HG03571 (cell line): ENCODE results near the gene ENAH.
"Not testable (repeated sequence)": the region's sequence is repeated elsewhere in the genome, so short reads cannot be mapped to it uniquely, and the experiment has no call there.

Experiments used
- ATAC-seq: cut with Tn5 transposase; IDR thresholded peaks from one replicate; pipeline ENCODE4 v1.9.1; 2021; ENCODE audit not compliant: unreplicated experiment

ENAH gene

DNA sequence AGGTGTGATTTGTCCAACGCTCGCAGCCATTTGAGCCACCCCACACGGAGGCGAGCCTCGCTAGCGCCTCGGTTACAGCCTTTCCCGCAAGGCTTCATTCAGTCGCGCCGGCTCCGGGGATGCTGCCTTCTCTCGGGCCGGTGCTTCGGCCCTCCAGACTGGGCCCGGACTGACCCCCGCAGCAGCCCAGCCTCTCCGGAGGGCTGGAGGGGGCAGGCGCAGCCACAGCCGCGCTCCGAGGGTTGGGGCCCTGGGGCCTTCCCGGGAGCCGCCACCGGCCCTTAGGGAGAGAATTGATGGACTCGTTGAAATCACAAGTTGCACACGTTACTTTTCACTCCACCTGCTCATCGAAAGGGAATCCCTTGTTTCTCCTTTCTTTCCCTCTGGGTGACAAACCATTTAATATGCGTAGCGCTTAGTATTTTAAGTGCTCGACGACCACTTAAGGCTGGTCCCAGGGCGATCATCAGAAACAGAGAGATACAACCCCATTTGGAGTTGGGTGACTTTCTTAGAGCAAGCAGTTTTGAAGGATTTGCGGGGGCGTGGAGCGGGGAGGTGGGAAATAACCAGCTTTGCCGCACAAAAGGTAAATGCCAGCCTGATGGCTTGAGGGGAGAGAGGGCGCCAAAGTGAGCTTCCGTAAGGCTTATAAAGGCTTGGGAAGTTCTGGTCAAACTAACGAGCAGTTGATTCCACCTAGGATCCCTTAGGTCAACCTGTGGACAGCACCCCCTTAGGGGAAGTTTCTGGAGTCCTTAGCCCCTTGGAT is 24.6 kb upstream of the ENAH start:
- ATAC-seq: no peak

DNA sequence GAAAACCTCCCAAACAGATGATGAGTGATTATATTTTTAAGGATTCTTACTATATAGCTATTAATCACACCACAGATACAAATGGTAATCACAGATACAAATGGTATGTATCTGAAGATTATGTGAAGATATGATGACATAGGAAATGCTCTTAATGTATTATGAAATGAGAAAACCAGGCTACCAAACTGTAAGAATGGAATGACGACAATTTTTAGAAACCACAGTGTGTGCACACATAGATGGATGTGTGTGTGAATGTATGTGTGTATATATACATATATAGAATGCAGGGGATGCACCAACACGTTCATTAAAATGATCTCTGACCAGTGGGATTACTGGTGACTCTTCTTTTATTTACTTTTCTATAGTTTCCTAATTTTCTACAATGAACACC is 21.5 kb upstream of the ENAH start:
- no peak for ATAC-seq

DNA sequence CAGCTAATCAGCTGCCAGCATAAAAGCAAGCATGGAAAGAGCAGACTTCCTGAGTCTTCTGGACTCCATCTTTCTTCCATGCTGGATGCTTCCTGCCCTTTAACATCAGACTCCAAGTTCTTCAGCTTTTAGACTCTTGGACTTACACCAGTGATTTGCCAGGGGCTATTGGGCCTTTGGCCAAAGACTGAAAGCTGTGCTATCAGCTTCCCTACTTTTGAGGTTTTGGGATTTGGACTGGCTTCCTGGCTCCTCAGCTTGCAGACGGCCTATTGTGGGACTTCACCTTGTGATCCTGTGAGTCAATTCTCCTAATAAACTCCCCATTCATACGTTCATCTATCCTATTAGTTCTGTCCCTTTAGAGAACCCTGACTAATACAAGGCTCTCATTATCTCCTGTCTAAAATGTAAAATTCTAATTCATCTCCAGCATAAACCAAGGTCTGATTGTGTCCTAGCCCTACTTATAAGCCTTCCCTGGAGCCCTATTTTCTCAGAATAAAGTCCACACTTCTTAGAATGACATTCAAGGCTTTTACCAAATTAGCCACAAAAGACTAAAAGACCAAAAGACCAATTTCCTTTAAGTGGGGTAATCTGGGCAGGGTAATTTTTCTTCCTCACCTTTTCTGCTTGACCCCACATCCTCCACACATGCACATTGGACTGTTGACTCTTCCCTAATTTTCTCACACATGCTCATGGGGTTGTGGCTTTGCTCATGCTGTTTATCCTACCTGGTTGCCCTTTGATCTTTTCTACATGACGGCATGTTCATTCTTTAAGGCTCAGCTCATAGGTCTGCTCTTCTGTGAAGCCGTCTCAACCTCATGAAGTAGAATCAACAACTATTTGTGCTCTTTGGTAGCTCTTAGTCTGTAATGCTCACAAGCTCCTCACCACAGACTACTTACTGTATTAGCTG is 18.1 kb upstream of the ENAH start:
- ATAC-seq: no peak

DNA sequence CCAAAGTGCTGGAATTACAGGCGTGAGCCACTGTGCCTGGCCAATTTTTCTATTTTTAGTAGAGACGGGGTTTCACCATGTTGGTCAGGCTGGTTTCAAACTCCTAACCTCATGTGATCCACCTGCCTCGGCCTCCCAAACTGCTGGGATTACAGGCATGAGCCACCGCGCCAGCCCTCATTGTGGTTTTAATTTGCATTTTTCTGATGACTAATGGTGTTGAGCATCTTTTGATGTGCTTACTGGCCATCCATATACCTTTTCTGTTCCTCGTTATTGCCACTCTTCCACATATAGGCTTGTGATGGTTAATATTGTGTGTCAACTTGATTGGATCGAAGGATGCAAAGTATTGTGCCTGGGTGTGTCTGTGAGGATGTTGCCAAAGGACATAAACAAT is 17.4 kb upstream of the ENAH start:
- ATAC-seq: no peak

DNA sequence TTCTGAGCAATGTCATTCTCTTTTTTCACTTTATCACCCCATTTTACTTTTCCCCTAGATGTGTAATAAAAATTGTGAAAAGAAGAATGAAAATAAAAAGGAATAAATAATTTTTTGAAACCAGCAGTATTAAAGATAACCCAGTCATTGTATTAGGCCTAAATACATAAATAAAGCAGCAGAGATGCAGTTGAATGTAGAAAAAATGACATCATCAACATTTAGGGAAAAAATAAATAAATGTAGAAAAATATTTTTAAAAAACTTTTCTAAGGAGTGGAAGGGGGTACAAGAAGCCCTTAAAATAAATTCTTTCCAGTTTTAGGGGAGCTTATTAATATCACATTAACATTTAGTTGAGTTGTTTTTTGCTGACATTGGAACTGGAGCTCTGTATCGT is 15.3 kb upstream of the ENAH start:
- no peak for ATAC-seq

DNA sequence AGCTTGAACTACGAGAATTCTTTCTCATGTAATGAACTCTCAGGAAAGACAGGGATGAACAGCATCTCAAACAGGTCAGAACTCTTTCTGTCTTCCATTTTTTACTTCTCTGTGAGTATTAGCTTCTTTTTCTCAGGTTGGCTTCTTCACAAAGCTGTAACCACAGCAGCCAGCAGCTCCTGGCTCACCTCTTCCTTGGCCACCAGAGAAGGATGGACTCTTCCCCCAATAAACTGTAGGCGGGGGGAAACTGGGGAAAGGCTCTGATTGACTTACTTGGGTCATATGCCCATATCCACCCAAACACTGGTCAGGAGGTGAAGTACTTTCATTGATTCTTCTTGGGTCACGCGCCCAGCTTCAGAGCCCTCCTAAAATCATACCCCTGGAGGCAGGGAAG is 14.4 kb upstream of the ENAH start:
- ATAC-seq: no peak

DNA sequence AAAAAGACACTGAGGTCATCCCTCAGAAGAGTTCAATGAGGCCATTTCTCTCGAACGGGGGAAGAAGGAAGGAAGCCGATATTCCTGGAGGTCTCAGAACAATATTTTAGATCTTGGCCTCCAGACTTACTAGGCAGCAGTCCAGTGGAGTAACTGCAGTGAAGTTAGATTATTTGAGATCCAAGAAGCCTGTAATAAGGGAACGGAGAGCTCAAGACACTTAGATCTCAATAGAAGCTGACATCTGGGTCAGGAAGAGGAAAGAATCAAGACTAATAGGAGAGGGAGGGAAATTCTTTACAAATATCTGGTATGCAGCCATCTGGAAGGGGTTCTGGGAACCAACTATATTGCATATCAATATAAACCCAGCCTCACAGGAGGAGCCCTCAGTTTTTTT is 13.6 kb upstream of the ENAH start:
- ATAC-seq: no peak

DNA sequence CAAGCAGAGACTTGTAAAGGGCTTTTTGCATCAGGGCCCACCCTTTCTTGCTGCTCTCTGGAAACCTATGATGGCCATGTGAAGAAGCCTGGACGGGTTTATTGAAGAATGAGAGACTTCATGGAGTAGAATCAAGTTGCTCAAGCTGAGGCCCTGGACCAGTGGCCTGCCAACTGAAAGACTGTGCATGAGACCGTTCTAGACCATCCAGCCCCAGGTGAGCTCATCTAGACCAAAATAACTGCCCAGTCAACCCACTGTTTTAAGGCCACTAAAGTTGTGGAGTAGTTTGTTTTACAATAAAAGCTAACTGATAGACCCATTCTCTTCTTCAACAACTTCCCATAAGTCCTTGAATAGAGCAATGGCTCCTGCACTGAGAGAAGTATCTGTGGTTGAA is 11.8 kb upstream of the ENAH start:
- ATAC-seq: no peak

DNA sequence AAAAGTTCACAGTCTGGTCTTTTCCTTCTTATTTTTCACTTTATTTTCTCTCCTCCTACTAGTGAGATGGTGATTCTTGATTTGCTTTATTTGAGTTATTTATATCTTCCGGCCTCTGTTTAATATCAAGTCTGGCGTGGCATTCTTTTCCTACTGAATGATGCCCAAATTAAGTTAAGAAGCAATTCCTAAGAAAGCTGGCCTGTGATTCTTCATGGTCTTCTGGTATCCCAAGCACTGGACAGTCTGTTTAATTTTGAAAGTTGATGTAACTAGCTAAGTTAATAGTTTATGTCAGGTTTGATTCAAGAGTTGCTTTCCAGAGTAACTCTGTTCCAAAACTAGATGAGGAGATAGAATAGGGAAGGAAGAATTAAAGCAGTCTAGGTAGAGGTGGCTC is 9.2 kb upstream of the ENAH start:
- ATAC-seq: no peak

DNA sequence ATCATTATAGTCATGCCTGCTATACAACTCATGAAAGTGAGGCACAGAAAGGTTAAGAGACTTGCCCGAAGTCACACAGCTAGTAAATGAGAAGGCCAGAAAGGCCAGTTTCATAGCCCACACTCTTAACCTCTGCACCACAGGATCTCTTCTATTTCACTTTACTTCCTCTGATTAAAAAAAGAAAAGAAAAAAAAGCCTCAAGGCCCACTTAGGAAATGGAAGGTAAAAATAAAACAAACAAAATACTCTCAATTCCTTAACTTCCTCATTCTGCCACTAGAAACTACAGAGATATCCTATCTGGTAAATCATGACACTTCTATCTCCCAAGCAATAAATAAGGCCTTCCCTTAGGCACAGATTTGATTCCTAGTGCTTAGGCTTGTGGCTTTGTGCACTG is 7.6 kb upstream of the ENAH start:
- no peak for ATAC-seq

DNA sequence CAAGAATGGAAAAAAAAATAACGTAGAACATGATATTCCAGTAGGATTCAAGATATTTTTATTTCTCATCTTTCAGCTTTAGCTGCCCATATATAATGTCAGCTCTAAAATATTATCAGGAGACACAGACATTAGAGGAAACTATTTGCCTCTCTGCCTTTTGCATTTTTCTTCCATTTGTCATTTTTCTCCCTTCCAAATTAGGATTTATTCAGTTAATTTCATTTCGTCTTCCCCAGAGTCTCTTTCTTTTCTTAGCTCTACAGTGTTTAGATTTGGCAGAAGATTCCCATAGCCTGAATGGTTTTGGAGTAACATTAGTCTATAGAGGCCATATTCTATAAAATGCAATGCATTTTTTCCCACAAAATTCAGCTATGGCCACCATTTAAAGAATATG is 5.1 kb upstream of the ENAH start:
- ATAC-seq: no peak

DNA sequence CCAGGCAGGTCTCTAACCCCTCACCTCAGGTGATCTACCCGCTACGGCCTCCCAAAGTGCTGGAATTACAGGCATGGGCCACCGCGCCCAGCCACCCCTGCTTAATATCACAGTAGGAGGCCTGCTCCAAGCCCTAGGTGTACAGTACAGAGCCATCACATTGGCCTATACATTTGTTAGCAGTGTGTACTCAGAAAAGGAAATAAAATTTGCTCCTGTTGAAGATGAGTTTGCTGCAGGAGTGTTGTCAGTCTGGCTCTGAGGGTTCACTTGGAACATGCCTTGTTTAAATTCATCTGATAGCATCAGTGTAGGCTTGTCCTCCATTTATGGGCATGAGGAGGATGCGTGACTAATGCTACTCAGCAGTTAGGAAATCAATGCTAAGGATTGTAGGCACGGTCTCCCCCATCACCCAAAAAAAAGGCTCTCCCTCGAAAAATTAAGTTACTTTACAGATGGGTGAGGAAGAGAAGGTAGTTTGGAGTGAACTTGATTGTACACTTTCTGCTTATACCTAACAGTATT is 4.6 kb upstream of the ENAH start:
- no peak for ATAC-seq

DNA sequence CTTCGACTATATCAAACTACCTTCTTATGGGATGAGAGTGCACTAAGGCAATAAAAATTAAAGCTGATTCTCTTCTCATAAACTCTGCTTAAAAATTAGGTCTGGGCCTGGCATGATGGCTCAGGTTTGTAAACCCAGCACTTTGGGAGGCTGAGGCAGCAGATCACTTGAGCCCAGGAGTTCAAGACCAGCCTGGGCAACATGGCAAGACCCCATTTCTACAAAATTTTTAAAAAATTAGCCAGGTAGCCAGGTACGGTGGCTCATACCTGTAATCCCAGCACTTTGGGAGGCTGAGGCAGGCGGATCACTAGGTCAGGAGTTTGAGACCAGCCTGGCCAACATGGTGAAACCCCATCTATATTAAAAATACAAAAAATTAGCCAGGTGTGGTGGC is 3.3 kb upstream of the ENAH start:
- not testable (repeated sequence) for ATAC-seq

DNA sequence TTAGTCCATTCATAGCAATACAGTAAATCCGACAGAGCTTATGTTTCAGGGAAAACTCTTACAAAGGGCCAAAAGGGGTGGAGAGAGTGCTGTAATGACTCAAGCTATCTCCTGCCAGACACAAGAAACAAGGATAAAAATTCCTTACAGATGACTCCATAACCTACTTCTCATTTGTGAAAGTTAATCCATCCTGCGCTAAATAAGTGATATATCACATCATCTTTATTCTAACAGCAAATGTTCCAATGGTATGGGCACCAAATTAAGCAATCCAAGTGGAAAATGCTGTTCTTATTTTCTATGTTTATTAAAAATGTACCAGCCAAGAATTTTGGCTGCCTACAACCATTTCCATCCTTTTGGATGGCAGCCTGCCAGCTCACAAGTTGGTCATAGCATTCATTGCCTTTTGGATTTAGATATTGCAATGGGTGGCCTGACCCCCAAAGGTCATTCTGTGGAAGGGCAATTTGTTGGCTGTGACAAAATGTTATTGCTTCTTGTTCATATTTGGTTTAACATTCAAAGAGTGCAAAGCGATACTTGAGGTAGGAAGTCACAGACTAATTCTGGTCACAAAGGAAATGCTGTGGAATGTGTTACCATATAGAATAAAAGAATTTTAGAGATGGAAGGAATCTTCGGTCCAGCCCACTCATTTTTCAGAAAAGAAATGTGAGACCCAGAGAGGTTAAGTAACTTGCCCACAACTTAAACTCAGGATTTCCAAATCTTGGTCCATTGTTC is 2.8 kb upstream of the ENAH start:
- no peak for ATAC-seq

DNA sequence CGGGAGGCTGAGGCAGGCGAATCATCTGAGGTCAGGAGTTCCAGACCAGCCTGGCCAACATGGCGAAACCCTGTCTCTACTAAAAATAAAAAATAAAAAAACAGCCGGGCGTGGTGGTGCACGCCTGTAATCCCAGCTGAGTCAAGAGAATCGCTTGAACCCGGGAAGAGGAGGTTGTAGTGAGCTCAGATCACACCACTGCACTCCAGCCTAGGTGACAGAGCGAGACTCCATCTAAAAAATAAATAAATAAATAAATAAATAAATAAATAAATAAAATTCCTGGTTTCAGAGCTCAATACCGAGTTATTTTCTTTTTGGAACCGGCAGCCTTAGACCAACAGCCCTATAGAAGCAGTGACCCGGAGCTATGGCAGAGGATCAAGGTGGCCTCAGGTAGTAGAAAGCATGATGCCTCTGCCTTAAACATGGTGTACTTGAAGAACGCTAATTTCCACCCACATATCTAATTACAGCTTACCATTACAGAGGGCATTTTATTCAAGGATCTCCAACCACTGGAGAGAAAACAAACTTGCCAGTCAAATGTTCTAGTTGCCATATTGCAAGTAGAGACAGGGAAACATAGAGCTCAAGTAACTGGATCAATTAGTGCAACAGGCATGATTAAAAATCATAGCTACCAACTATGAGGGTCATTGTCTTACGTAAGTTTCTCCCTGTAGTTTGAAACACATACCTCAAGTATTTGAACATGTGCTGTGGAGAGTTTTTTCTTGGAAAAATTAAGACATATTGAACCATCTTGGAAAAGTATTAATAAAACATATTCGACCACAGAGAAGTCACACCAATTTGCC is 2.0 kb upstream of the ENAH start:
- no peak for ATAC-seq

DNA sequence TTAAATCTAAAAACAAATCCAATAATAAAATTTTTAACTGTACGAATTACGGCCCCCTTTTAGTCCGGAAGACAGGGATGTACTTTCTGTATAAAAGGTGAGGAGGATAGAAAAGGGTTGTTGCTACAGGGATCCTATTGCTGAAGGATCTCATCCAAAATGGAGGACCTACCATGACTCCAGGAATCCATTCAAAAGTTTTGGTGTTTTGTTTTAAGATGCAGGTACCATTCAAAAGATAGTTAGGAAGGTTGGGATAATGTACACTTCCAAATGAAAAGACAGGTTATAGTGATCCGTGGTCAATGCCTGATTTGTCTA is 1.3 kb upstream of the ENAH start:
- ATAC-seq: no peak

DNA sequence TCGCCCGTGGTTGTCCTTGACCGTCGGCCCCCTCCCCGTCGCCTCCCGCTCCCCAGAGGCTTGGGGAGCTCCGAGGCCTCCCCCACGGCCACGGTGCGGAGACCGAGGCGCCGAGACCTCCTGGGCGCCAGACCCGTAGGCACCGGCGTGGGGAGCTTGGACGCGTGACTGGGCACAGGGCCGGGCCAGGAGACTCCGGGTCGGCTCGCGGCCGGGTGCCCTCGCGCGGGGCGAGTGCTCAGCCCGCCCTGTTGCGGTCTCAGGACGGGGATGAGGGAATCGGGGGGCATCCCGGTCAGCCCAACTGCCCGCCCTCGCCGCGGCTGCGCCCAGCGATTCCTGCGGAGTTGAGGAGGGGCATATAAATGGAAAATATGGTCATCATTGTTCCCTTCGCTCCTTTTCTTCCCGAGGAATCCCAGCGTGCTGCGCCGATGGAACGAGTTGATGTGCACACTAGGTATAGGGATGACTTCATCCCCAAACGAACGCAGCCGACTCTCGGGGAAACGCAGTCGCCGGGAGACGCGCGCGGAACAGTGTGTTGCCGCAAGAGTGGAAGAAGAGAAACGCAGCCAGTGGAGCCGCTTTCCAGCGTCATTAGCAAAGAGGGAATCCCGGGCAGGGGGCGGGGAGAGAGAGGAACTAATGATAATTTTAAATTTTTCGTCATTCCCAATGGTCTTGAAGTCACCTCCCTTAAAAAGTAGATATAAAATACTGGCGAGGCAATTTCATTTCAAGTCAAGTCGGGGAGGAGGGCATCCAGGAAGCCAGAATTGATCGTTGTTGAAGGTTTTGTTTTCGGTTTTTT is 747 bp upstream of the ENAH start:
- peak; percentile 20 for ATAC-seq

DNA sequence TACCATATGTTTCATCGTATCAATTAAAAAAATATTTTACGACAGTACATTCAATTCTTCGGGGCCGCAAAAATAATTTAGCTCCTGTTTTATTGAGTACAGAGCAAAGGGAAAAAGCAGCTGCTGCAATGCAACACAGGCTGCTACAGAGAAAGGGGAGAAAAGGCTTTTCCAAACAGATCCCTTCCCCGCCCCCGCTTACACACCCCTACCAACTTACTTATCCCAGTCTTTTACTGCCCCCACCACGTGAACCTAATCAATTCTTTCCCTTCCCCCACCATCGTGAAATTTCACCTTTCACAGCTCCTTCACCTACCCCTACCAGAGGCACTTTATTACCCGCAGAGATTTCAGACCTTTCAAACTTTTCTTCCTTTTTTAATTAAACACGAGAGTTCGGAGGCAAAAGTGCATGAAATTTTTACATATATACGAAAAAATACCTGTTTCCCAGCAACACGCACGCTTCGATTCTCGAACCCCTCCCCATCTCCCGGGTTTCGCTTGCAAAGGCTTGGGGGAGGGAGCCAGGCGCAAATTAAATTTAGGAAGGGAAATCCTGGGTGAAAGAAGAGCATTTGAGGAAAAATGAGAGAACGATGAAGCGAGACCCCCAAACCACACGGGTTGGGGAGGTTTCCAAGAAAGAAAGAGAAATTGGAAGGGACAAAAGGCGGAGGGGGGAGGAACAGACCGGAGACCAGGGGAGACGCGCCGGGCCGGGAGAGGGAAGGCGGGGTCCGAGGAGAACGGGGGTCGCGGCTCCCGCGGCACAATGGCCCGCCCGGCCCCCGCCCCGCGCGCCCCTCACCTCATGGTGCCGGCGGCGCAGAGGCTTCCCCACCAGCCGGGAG is 823 bp downstream of the ENAH start:
- ATAC-seq: no peak

DNA sequence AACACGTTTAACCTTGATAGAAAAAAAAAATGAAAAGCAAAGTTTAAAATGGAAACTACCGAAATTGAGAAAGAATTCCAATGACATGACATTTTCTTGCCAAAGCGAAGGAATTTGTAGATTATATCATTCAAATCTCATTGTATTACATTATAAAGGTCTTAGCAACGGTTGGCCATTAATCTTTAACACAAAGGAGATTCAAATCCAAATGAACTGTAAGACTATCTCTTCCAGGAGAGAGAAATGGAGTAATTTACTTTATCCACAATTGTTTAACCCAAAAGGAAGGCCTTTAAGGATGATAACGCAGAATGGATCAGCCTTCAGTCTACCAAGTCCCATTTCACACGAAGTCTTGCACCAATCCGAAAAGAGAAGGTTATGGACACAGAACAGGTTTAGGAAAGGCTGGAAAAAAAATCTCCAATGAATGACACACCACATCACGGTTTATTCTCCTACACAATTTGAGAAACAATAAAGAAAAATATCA is 1.5 kb downstream of the ENAH start:
- no peak for ATAC-seq
